ENCODE data around the gene PLAC1.

The PLAC1 gene

DNA sequence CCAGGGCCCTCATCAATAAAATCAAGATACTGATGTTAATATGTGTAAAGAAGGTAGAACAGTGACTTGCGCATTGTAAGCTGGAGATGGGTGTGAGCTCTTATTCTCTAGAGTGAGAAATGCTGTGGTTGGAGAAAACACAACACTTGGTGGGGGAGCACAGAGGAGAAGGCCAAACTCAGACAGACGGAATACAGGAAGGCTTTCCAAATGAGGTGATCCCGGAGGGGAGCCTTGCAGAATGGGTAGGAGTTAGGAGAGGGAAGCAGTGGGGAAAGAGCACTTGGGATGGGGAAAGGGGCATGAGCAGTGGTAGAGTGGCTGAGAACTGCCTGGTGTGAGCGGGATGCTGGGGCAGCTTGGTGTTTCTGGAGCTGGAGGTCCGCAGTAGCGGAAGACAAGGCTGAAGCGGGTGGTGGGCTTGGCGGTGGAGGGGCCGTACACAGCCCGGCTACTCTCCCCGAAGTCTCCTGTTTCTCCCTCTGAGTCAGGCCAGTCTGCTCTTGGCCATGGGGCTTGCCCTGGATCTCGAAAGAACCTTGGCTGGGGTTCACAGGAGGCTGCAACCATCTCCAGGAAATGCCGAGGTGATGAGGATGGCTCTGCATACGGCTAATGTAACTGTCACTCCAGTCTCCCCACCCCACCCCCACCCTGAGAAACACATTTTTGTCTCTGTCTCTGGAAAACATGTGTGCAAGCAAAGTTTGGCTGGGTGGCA, 11.3 kb upstream of the PLAC1 start:
- no peak for DNase-seq

- DNase-seq = no peak
Measured at GRCh38 chrX:134664202-134664601, 5.9 kb upstream of the PLAC1 start.

DNA sequence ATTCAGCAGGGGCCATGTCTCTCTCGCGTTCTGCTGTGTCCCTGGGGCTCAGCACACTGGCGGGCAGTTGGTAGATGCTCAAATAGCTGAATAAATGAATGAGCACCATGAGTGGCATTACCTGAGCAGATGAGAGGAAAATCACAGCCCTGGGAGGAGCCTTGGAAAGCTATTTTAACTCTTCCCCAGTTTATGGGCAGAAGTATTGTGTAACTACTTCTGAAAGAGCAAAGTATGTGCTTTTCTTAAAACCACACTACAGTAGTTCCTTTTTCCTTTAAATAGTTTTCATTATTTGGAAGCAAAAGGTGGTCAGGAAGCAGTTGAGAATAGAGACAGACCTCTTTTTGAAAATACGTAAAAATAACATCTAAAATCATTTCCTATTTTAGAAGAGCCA, 3.0 kb upstream of the PLAC1 start:
- DNase-seq = peak; percentile 31

GRCh38 chrX:134660627-134661026, 2.4 kb upstream of the PLAC1 start:
- no peak for DNase-seq

DNA sequence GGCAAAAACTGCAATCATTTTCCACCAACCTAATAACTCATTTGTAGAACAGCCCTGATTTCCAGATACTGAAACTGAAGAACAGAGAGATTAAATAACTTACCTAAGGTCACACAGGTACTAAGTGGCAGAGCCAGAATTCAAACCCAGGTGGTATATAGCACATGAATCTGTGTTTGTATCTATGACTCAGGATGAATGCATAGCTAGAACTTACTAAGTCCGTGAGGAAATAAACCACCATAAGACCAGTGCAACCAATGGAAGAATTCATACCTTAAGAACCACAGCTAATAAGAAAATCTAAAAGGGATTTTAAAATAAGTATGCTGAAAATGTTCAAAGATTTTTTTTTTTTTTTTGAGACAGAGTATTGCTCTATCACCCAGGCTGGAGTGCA, 1.5 kb upstream of the PLAC1 start:
- DNase-seq = no peak

DNA sequence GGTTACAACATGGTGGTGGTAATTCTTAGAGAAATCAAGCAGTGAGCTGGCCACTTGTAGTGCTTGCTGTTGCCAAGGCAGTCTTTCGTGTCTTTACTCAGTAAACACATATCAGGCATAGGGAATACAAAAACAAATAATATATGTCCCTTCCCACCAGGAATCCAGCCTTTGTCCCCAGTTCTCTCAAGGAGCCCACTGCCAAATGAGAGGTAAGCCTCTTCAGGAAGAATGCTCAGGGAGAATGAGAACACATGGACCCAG, 421 bp upstream of the PLAC1 start:
- DNase-seq = no peak

DNA sequence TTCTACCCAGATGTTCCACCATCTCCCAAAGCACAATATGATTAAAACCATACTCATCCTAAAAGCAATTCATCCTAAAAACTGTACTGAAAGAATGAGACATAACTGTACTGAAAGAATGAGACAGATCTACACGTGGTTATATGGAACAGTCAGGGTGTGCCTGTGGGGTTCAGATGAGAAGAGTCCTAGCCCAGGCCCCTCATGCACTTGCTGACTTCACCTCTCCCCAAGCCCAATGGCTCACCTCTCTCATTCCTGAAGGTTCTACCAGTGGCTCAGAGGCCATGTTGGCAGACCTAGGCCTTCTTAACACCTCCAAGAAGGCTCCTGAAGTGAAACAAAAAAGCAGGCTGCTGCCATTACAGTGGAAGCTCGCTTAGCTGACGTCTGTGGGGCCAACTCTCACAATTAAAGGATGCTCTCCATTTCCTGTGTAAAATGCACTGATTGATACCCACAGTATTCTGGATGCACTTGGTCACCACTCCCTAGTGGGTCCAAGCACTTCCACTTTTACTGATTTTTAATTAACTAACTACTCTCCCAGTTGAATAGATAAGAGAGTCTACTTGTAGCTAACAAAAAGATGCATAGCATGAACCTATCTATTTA, 3.8 kb downstream of the PLAC1 start:
- DNase-seq = no peak

GRCh38 chrX:134653835-134654234, 4.4 kb downstream of the PLAC1 start:
- DNase-seq = no peak

- DNase-seq = no peak
Measured at GRCh38 chrX:134650701-134651100, 7.6 kb downstream of the PLAC1 start.

DNA sequence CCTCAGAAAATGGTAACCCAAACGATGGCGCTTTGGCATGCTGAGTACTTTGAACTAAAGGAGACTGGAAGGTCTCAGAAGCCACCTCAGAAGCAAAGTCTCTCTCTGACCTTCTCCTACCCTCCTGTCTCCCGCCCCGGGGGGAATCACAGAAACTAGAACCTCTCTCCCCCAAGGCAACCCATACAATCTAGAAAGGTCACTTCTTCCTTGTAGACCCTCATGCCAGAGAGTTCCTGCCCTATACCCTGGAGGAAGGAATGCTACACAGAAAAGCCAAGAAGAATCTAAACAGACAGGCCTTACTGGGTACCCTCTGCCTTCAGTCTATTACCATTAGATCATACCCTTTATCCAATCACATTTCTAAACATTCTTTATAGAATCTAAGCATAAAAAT, 8.5 kb downstream of the PLAC1 start:
- no peak for DNase-seq

- no peak for DNase-seq
Measured at GRCh38 chrX:134647477-134647877, 10.8 kb downstream of the PLAC1 start.

DNA sequence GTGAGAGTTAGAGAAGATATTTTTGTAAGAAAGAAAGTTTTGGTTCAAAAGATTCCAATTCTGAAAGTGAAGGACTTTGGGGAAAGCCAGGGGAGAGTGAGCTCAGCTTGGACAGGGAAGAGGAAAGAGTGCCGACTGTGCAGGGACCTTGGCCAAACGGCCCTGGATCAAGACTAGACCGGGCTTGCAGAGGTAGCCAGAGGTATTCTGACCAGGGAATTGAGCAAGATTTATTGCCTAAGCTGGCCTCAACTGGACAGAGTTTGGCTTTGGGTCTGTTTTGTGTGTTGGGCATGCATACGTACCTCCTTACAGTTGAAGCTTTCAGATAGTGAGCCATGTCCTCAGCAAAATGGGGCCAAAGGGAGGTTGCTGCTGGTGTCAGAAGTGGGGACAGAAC, 11.6 kb downstream of the PLAC1 start:
- DNase-seq = no peak

DNA sequence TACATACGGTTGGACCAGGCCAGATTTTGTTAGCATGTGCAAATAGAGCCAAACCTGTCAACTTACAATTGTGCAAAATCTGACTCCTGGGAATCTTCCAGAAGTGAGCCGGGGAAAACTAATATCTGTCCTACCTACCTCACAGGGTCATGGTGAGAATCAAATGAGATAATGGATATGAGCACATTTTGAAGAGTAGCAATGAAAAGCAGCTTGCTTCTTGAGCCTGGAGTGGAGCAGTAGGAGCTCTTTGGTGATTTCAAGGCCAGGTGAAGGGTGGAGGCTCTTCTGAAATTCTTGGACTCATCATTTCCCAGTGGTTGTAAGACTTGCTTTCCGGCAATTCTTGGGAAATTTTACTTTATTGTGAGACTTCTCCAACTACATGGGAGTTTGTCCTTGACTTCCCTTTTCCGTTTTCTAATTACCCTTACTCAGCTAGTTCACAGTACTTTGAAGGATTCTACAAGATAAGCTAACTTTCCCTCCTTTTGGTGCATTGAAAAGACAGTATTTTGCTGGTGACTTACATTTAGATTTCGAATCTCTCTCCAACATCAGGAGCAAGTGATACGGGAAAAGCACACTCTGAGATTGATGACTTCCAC, 12.2 kb downstream of the PLAC1 start:
- DNase-seq = no peak

DNA sequence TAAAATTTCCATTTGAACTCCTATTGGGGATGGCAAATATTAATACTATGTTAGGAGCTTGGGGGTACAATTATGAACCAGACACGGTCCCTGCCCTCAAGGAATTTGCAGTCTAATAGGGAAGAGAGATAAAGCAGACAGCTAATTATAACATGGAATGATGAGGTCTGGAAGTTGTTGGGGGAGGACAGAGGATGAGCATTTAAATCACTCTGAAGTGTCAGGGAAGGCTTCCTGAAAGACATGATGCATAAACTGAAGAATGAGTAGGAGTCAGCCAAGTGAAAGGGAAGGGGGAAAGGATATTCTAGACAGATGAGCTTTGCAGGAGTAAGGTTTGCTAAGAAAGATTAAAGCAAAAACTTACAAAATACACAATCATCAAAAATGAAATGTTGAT, 15.9 kb downstream of the PLAC1 start:
- DNase-seq = no peak

GRCh38 chrX:134641346-134641745, 16.9 kb downstream of the PLAC1 start:
- DNase-seq = no peak

DNA sequence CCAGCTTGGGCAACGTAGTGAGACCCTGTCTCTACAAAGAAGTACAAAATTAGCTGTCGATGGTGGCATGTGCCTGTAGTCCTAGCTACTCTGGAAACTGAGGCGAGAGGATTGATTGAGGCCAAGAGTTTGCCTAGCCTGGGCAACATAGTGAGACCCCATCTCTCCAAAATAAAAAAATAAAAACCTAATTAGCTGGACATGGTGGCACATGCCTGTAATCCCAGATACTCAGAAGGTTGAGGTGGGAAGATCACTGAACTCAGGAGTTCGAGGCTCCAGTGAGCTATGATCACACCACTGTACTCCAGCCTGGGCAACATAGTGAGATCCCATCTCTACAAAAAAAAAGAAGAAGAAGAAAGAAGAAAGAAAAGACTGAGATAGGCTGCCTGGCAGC, 17.4 kb downstream of the PLAC1 start:
- no peak for DNase-seq

GRCh38 chrX:134636851-134637250, 21.4 kb downstream of the PLAC1 start:
- no peak for DNase-seq

- DNase-seq = no peak
Measured at GRCh38 chrX:134634691-134635090, 23.6 kb downstream of the PLAC1 start.

DNA sequence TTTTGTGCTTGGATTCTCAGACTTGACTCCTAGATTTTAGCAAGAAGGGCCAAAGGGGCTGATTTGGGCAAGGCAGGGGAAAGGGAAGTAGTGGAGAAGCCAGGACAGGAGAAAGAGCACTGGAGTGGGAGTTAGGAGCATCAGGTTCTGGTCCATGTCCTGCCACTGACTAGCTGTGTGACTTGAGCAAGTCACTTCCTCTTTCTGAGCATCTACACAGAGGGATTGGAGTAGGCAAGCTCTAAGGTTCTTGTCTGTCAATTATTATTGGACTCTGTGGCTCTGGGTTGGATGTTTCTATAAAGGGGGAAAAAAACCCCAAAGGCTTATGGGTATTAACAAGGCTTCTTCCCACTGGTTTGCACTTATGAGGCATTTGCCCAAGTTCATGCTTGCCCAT, 24.4 kb downstream of the PLAC1 start:
- peak; percentile 1 to 16 for DNase-seq

DNA sequence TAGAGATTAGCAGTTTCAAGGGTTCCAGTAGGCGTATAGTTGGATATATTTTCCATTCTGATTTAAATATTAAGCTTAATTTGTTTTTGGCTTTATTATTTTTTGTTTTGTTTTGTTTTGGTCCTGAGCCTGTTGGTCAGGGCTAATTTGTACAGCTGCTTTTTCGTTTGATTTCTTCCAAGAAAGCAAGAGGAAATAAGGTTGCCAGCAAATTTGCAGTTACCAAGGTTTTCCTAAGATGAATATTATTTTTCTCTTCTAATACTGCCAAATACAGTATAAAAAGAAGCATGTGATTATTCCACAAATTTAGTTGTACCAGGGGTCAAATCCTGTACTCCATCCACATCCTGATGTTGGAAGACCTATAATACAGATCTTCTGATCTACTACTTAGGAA, 24.9 kb downstream of the PLAC1 start:
- DNase-seq = no peak

- no peak for DNase-seq
Measured at GRCh38 chrX:134632355-134632754, 25.9 kb downstream of the PLAC1 start.

- DNase-seq = no peak
Measured at GRCh38 chrX:134631426-134632346, 26.6 kb downstream of the PLAC1 start.

DNA sequence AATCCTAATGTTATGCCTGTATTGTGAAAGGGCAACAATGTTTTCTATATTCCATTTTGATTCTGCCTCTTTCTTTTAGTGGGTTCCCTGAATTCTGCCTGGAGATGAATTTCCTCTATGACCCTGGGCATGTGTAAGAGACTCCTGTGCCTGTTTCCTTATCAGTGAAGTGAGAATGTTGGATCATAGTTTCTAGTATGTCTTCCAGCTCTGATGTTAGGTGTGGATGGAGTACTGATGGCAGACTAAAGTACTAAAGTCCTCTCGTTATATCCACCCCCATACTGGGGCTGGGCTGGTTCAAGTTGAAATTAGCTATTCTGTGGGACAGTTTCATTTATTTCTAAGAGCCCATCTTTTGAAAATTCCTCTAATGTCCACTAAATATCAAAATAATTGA, 29.6 kb downstream of the PLAC1 start:
- no peak for DNase-seq

- no peak for DNase-seq
Measured at GRCh38 chrX:134626434-134626833, 31.8 kb downstream of the PLAC1 start.

Measured in Kasumi-1 (cell line).